Osteoblast (primary cell): Measurements from ENCODE around the gene NTSR1. TPM values are rescaled to one million over a fixed set of nuclear protein-coding genes. Genes with fewer than 3 reads are reported as not detected.

Source experiments
- DNase-seq: peaks from one replicate; pipeline ENCODE4 v3.0.0; 2011; ENCODE audit warnings: low spot score, mixed read lengths; ENCODE audit not compliant: insufficient read length; ENCODE audit errors: missing footprints
- H2AFZ ChIP-seq: 2 replicates; pipeline ENCODE4 v1.6.0; 2011; ENCODE audit warnings: mild to moderate bottlenecking, low read length
- H3K27ac ChIP-seq: 2 replicates; pipeline ENCODE4 v1.5.1; 2011; ENCODE audit warnings: mild to moderate bottlenecking, low read depth, low read length, moderate library complexity
- H3K27me3 ChIP-seq: 2 replicates; pipeline ENCODE4 v1.6.0; 2012; ENCODE audit warnings: mild to moderate bottlenecking, control low read depth, inconsistent platforms, low read length, moderate library complexity; ENCODE audit not compliant: insufficient read depth
- H3K36me3 ChIP-seq: 2 replicates; pipeline ENCODE4 v1.5.1; 2011; ENCODE audit warnings: mild to moderate bottlenecking, low read length, control low read depth, moderate library complexity; ENCODE audit not compliant: insufficient read depth
- H3K4me1 ChIP-seq: 2 replicates; pipeline ENCODE4 v1.5.1; 2011; ENCODE audit warnings: mild to moderate bottlenecking, low read length, control low read depth, moderate library complexity; ENCODE audit not compliant: insufficient read depth
- H3K4me2 ChIP-seq: 2 replicates; pipeline ENCODE4 v1.6.0; 2011; ENCODE audit warnings: mild to moderate bottlenecking, low read length; ENCODE audit not compliant: insufficient read depth
- H3K4me3 ChIP-seq: fragments of 200-600 bp; sonication (generic); 3 replicates; pipeline ENCODE4 v1.5.1; 2012; ENCODE audit warnings: mild to moderate bottlenecking, low read length, inconsistent platforms; ENCODE audit not compliant: insufficient read depth
- H3K79me2 ChIP-seq: 2 replicates; pipeline ENCODE4 v1.6.0; 2012; ENCODE audit warnings: mild to moderate bottlenecking, low read length, control low read depth, inconsistent platforms; ENCODE audit not compliant: insufficient read depth
- H3K9me3 ChIP-seq: 2 replicates; pipeline ENCODE4 v1.5.1; 2011; ENCODE audit warnings: low read depth, low read length, control low read depth
- H4K20me1 ChIP-seq: 2 replicates; pipeline ENCODE4 v1.6.0; 2012; ENCODE audit warnings: mild to moderate bottlenecking, low read length, control low read depth; ENCODE audit not compliant: insufficient read depth
- total RNA-seq: library from RNA; depleted of rRNA; stranded (reverse); fragments of >200 nt; gene quantifications from 2 replicates; pipeline ENCODE4 v1.2.3, GENCODE V29; 2012
- TF ChIP-seq, protein P1 (sequence below): IDR thresholded peaks from 2 replicates; pipeline ENCODE4 v1.5.1; 2011; ENCODE audit warnings: mild to moderate bottlenecking, low read depth, low read length, moderate library complexity; ENCODE audit errors: extremely low read depth

The NTSR1 gene
- total RNA-seq, 1 donor: not detected

DNA sequence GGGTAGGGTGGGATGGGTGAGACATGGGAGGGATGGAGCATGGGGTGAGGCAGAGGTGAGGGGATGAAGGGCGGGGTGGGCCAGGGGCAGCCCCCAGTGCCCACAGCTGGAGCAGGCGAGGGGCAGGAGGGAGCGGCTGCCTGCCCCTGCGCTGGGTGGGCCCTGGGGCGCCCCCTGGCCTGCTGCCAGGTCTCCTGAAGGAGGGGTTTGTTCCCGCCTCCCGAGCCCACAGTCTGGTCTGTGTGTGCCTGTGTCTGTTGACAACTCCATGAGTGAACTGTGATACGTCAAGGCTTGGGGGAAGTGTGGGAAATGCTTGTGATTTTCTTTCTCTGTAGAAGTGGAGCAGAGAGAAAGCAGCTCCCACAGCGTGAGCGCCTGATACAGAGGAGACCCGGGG, 76.8 kb downstream of the NTSR1 start:
- TF ChIP-seq, protein P1, sequence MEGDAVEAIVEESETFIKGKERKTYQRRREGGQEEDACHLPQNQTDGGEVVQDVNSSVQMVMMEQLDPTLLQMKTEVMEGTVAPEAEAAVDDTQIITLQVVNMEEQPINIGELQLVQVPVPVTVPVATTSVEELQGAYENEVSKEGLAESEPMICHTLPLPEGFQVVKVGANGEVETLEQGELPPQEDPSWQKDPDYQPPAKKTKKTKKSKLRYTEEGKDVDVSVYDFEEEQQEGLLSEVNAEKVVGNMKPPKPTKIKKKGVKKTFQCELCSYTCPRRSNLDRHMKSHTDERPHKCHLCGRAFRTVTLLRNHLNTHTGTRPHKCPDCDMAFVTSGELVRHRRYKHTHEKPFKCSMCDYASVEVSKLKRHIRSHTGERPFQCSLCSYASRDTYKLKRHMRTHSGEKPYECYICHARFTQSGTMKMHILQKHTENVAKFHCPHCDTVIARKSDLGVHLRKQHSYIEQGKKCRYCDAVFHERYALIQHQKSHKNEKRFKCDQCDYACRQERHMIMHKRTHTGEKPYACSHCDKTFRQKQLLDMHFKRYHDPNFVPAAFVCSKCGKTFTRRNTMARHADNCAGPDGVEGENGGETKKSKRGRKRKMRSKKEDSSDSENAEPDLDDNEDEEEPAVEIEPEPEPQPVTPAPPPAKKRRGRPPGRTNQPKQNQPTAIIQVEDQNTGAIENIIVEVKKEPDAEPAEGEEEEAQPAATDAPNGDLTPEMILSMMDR: no peak
- Histone ChIP-seq H3K36me3 (no peaks in the 10 kb centered on the region), H2AFZ (no peak overlapping the region), H3K79me2 (no peaks in the 10 kb centered on the region), H3K4me3 (no peak overlapping the region), H3K4me1 (no peaks in the 10 kb centered on the region), H4K20me1 (no peaks in the 10 kb centered on the region), H3K4me2 (no peak overlapping the region), H3K27ac (no peak overlapping the region), H3K27me3 (peaks cover 24% of the 10 kb centered on the region), H3K9me3 (no peaks in the 10 kb centered on the region)
- DNase-seq: no peak

DNA sequence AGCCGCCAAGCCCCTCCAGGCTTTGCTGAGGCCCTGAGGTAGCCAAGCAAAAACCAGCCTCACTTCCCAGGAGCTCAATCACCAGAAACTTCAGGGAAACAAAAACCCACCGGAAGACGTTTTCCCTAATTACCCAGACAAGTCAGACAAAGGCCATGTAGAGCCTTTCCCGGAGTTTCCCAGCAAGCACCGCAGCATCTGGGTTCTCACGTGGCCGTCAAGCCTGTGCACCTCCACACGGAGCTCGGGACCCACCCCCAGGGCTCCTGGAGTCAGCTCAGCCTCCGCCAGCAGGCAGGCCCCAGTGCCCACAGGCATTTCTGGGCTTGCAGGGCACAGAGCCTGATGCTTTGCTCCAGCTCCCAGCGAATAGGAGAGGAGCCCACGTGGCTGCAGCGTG, 77.5 kb downstream of the NTSR1 start:
- Histone ChIP-seq H3K4me3 (no peak overlapping the region), H3K9me3 (no peaks in the 10 kb centered on the region), H3K4me1 (no peaks in the 10 kb centered on the region), H3K36me3 (no peaks in the 10 kb centered on the region), H3K79me2 (no peaks in the 10 kb centered on the region), H3K27ac (no peak overlapping the region), H4K20me1 (no peaks in the 10 kb centered on the region), H3K4me2 (no peak overlapping the region), H3K27me3 (peaks cover 21% of the 10 kb centered on the region), H2AFZ (no peak overlapping the region)
- TF ChIP-seq, protein P1: no peak
- no peak for DNase-seq

DNA sequence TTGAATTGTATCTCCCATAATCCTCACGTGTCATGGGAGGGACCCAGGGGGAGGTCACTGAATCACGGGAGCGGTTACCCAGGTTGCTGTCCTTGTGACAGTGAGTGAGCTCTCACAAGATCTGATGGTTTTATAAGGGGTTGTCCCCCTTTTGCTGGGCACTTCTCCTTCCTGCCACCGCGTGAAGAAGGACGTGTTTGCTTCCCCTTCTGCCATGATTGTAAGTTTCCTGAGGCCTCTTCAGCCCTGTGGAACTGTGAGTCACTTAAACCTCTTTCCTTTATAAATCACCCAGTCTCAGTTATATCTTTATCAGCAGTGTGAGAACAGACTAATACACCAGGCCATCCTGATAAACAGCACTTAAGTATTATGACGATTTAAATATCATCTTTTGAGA, 78.7 kb downstream of the NTSR1 start:
- H3K27ac ChIP-seq: no peak overlapping the region
- H3K79me2 ChIP-seq: no peaks in the 10 kb centered on the region
- H4K20me1 ChIP-seq: no peaks in the 10 kb centered on the region
- H3K36me3 ChIP-seq: no peaks in the 10 kb centered on the region
- DNase-seq: no peak
- no peaks in the 10 kb centered on the region for H3K9me3 ChIP-seq
- peaks cover 21% of the 10 kb centered on the region for H3K27me3 ChIP-seq
- TF ChIP-seq, protein P1: no peak
- no peak overlapping the region for H2AFZ ChIP-seq
- H3K4me2 ChIP-seq: no peak overlapping the region
- H3K4me1 ChIP-seq: no peaks in the 10 kb centered on the region
- no peak overlapping the region for H3K4me3 ChIP-seq

DNA sequence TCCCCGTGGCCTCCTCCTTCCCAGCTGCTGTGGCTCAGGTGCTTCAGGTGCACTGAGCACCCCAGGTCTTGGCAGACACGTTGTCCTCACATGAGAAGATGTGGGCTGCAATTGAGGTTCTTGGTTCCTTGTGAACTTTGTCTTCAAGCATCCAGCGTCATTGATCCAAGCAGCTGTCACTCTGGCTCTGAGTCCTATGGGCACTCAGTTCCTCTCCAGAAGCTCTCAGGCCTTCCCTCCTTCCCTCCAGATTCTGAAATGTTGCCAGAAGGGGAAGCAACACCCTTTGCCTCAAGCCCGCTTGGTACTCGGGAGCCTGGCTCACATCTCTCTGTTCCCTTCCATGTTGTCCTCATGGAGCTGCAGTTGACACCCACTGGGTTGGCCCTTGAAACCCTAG, 79.2 kb downstream of the NTSR1 start:
- H4K20me1 ChIP-seq: no peaks in the 10 kb centered on the region
- no peaks in the 10 kb centered on the region for H3K4me1 ChIP-seq
- no peak overlapping the region for H2AFZ ChIP-seq
- H3K4me3 ChIP-seq: no peak overlapping the region
- TF ChIP-seq, protein P1: no peak
- no peaks in the 10 kb centered on the region for H3K9me3 ChIP-seq
- H3K79me2 ChIP-seq: no peaks in the 10 kb centered on the region
- peaks cover 21% of the 10 kb centered on the region for H3K27me3 ChIP-seq
- H3K4me2 ChIP-seq: no peak overlapping the region
- no peak overlapping the region for H3K27ac ChIP-seq
- no peak for DNase-seq
- no peaks in the 10 kb centered on the region for H3K36me3 ChIP-seq
